ENCODE data around the gene ARID3A.

The ARID3A gene

DNA sequence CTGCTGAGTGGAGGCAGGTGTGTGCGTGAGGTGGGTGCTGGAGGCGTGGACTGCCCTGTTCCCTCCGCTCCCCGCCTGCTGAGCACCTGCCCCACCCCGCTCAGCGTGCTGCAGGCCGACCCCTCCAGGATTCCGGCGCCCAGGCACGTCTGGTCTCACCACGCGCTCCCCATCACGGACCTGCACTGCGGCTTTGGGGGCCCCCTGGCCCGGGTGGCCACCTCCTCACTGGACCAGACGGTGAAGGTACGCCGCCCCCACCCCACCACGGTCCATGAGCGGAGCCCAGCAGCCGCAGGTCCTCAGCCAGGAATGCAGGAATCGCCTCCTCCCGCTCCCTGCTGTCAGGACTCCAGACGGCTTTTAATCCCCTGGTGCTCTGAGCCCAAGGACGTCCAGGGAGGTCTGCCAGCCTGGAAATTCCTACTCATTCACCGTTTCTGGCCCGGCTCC, 64.3 kb downstream of the ARID3A start:
- DNase-seq (ENCODE audit: low spot score): no peak

- no peak for DNase-seq (ENCODE audit: low spot score)
These were observed 64.9 kb downstream of the ARID3A start for GRCh38 chr19:990746-991145.

DNA sequence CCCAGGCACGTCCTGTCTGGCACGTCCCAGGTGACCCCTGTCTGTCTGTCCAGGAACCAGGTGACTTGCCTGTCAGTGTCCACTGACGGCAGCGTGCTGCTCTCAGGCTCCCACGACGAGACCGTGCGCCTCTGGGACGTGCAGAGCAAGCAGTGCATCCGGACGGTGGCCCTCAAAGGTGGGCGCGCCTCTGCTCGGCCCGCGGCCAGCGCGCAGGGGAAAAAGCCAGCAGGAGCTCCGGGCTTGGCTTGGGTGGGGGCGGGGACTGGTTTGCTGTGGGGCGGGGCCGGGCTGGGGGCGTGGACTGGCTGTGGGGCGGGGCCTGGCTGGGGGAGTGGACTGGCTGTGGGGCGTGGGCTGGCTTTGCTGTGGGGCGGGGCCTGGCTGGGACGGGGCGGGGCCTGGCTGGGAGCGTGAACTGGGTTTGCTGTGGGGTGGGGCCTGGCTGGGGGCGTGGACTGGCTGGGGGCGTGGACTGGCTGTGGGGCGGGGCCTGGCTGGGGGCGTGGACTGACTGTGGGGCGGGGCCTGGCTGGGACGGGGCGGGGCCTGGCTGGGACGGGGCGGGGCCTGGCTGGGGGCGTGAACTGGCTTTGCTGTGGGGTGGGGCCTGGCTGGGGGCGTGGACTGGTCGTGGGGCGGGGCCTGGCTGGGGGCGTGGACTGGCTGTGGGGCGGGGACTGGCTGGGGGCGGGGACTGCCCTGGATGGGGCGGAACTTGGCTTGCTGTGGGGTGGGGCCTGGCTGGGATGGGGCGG, 65.5 kb downstream of the ARID3A start:
- peak; percentile 17 for DNase-seq (ENCODE audit: low spot score)

- no peak for DNase-seq (ENCODE audit: low spot score)
These were observed 66.3 kb downstream of the ARID3A start for GRCh38 chr19:991932-992669.

- no peak for DNase-seq (ENCODE audit: low spot score)
These were observed 66.8 kb downstream of the ARID3A start for GRCh38 chr19:992670-993055.

DNA sequence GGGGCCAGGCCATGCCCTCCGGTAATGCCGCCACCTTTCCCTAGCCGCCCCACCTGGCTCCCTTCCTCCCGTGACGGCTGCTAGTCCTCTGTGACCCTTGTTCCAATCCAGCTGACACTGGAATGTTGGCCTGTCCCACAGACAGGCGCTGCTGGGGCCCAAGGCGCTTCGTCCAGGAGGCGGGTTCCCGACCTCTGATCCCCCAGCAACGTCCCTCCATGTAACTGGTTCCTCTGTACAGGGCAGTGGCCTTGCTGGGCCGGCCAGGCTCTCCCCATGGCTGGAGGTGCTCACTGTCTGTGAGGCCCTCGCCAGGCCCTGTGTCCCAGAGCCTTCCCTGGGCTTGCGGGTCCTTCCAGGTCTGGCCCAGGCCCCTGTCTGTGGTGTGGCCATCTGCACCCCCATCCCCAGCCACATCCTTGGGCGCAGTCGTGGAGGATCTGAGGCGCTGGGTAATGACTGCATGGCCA, 67.6 kb downstream of the ARID3A start:
- no peak for DNase-seq (ENCODE audit: low spot score)

- no peak for DNase-seq (ENCODE audit: low spot score)
These were observed 68.1 kb downstream of the ARID3A start for GRCh38 chr19:993831-994393.

- DNase-seq (ENCODE audit: low spot score): no peak
These were observed 68.7 kb downstream of the ARID3A start for GRCh38 chr19:994516-994915.

GRCh38 chr19:995051-995827, 69.4 kb downstream of the ARID3A start:
- DNase-seq (ENCODE audit: low spot score): peak; percentile 85

DNA sequence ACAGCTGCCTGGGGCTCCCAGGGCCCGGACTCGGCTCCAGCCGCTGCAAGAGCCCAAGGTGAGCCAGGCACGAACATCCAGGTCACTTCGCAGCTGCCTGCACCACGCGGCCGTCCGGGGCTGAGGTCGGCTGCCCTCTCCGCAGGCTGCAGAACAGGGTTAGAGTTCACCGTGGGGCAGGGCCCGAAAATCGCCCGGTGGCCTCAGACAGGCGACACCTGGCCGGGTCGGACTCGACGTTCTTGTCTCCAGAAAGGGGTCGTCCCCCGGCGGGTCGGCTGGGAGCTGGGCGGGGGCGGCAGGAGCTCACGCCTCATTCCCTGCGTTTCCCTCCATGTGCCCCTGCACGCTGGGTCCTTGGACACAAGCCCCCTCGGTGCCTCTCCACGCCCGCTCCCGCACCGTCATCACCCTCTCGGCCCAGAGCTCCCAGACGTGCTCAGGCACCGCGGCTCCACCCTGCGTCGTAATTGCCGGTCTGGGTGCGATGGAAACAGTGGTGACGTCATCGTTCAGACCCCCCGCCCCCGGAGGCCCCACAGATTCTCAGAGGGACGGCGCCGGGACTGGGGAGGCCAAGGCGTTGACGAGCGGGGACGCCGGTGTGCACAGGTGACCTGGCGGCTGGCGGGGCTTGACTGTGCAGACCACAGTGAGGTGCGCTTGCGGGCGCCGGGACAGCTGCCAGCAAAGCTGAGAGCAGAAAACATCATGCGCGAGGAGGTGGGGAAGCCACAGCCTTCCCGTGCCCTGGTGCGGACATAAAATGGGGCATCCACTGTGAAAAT, 70.4 kb downstream of the ARID3A start:
- DNase-seq (ENCODE audit: low spot score): peak; percentile 58

GRCh38 chr19:998064-998463, 72.2 kb downstream of the ARID3A start:
- DNase-seq (ENCODE audit: low spot score): no peak

DNA sequence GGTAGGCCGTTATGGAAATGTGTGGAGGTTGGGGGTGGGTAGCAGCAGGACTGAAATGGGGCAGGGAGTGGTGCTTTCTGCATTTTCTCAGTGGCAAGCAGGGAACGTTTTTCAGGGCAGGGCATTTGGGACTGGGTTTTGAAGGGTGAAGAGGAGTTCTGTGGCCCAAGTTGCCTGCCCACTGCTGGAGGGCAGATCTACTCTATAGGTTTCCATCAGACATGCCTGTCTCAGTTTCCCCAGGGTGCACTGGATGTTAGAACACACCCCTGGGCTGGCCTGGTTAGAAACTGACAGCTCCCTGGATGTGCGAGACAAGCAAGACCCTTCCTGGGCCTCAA, 73.5 kb downstream of the ARID3A start:
- DNase-seq (ENCODE audit: low spot score): no peak

GRCh38 chr19:1000095-1000494, 74.3 kb downstream of the ARID3A start, which contains the start of gene GRIN3B:
GRIN3B (plus strand) TSS chr19:1000419; CDS start chr19:1000438, 19 bp downstream.
- peak; percentile 63 for DNase-seq (ENCODE audit: low spot score)

- no peak for DNase-seq (ENCODE audit: low spot score)
These were observed 75.0 kb downstream of the ARID3A start for GRCh38 chr19:1000591-1001537.

DNA sequence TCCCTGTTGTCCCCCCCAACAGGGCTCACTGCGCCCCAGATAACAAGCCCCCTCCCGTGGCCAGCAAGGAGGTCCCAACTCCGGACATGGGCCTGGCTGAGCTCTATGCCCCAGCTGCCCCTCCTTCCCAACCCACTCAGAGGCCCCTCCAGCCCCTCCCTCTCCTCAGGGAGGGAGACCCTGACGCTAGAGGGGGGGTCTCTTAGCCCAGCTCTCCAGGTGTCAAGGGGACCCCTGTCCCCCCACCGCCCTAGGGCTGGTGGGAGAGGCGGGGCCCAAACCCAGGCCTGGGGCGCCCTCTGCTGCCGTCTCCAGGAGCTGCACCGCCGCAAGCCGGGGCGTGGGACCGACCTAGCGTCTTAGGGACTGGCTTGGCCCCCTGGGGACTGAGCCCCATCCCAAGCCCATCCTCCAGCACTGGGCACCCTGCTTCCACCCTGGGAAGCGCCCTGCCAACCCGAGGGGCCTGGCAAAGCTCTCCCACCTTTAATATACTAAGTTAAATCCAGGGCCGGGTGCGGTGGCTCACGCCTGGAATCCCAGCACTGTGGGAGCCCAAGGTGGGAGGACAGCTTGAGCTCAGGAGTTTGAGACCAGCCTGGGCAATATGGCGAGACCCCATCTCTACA, 75.8 kb downstream of the ARID3A start:
- DNase-seq (ENCODE audit: low spot score): peak; percentile 37

- DNase-seq (ENCODE audit: low spot score): no peak
These were observed 76.8 kb downstream of the ARID3A start for GRCh38 chr19:1002600-1002999.

GRCh38 chr19:1003283-1003682, 77.4 kb downstream of the ARID3A start:
- no peak for DNase-seq (ENCODE audit: low spot score)

DNA sequence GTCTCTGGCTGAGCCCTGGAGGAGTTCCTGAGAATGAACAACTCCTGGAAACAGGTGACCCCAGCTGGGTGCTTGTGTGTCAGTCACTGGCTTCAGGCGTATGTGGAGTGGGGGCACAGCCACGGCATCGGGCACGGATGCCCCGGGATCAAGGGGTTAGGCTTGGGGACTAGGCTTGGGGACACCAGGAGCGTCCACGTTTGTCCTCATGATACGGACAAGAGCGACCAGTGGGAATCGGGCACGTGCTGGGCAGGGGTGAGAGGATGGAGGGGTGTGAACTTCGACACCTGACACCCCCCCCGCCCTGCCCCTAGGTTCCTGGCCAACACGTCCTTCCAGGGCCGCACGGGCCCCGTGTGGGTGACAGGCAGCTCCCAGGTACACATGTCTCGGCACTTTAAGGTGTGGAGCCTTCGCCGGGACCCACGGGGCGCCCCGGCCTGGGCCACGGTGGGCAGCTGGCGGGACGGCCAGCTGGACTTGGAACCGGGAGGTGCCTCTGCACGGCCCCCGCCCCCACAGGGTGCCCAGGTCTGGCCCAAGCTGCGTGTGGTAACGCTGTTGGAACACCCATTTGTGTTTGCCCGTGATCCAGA, 78.5 kb downstream of the ARID3A start:
- DNase-seq (ENCODE audit: low spot score): no peak

Data from kidney tubule cell (primary cell).